RWPE2 (cell line): ENCODE data around the gene RTN4.
A peak's percentile ranks its signal among the peaks of the same experiment; 100 is the strongest.

Experiments used
- ATAC-seq: fragments of 200-7000 bp; cut with Tn5 transposase; 3 replicates; pipeline ENCODE4 v1.9.1; 2021; ENCODE audit warnings: low read depth
- DNase-seq: peaks from one replicate; pipeline ENCODE4 v3.0.0-alpha.2; 2020; ENCODE audit warnings: low spot score
- H3K27ac ChIP-seq: fragments of 450-650 bp; 2 replicates; pipeline ENCODE4 v1.5.1; 2017; ENCODE audit warnings: mild to moderate bottlenecking; ENCODE audit not compliant: poor library complexity, severe bottlenecking
- H3K27me3 ChIP-seq: fragments of 250-450 bp; sonication (Bioruptor Pico); 2 replicates; pipeline ENCODE4 v1.5.1; 2021; ENCODE audit warnings: mild to moderate bottlenecking, moderate library complexity; ENCODE audit not compliant: insufficient read depth, poor library complexity, severe bottlenecking
- H3K36me3 ChIP-seq: fragments of 250-450 bp; sonication (Bioruptor Pico); 2 replicates; pipeline ENCODE4 v1.5.1; 2020; ENCODE audit warnings: low read depth, mild to moderate bottlenecking, moderate library complexity
- H3K4me1 ChIP-seq: fragments of 250-450 bp; sonication (Bioruptor Pico); 2 replicates; pipeline ENCODE4 v1.5.1; 2021; ENCODE audit warnings: mild to moderate bottlenecking, moderate library complexity; ENCODE audit not compliant: insufficient read depth, poor library complexity, severe bottlenecking
- H3K4me3 ChIP-seq: fragments of 250-450 bp; sonication (Bioruptor Pico); 2 replicates; pipeline ENCODE4 v1.5.1; 2021; ENCODE audit warnings: mild to moderate bottlenecking, moderate library complexity; ENCODE audit not compliant: severe bottlenecking
- H3K9me3 ChIP-seq: fragments of 250-450 bp; sonication (Bioruptor Pico); 2 replicates; pipeline ENCODE4 v1.5.1; 2021; ENCODE audit warnings: mild to moderate bottlenecking, moderate library complexity; ENCODE audit not compliant: severe bottlenecking
- TF ChIP-seq, protein P1 (sequence below): fragments of 450-650 bp; IDR thresholded peaks from one replicate; pipeline ENCODE4 v1.5.1; 2017; ENCODE audit warnings: mild to moderate bottlenecking, moderate library complexity; ENCODE audit not compliant: poor library complexity, severe bottlenecking

The RTN4 gene

GRCh38 chr2:55050100-55050994 lies at the start of gene RTN4:
Gene RTN4 (minus strand): TSS chr2:55050451. CDS start chr2:55050300, 151 bp downstream.
- Histone ChIP-seq H3K36me3 (peaks cover 32% of the 10 kb centered on the region), H3K9me3 (no peaks in the 10 kb centered on the region), H3K4me3 (peak within 1 kb of the TSS; percentile 67), H3K27ac (peak within 1 kb of the TSS; percentile 99), H3K27me3 (no peaks in the 10 kb centered on the region), H3K4me1 (peaks cover 34% of the 10 kb centered on the region)
- DNase-seq (peak; percentile 99), ATAC-seq (peak; percentile 72)
- TF ChIP-seq, protein P1, sequence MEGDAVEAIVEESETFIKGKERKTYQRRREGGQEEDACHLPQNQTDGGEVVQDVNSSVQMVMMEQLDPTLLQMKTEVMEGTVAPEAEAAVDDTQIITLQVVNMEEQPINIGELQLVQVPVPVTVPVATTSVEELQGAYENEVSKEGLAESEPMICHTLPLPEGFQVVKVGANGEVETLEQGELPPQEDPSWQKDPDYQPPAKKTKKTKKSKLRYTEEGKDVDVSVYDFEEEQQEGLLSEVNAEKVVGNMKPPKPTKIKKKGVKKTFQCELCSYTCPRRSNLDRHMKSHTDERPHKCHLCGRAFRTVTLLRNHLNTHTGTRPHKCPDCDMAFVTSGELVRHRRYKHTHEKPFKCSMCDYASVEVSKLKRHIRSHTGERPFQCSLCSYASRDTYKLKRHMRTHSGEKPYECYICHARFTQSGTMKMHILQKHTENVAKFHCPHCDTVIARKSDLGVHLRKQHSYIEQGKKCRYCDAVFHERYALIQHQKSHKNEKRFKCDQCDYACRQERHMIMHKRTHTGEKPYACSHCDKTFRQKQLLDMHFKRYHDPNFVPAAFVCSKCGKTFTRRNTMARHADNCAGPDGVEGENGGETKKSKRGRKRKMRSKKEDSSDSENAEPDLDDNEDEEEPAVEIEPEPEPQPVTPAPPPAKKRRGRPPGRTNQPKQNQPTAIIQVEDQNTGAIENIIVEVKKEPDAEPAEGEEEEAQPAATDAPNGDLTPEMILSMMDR = no peak

GRCh38 chr2:55099493-55099877 lies 49.2 kb upstream of the RTN4 start:
- DNase-seq = no peak

GRCh38 chr2:55097461-55098410 lies 47.5 kb upstream of the RTN4 start:
- DNase-seq (no peak), ATAC-seq (no peak)
- Histone ChIP-seq H3K4me3 (no peak overlapping the region), H3K4me1 (peaks cover 64% of the 10 kb centered on the region), H3K36me3 (no peaks in the 10 kb centered on the region), H3K27ac (peak overlapping the region; percentile 32), H3K27me3 (no peaks in the 10 kb centered on the region), H3K9me3 (no peaks in the 10 kb centered on the region)
- TF ChIP-seq, protein P1 = no peak

More at GRCh38 chr2:55099493-55099877, 49.2 kb upstream of the RTN4 start:
- peaks cover 49% of the 10 kb centered on the region for H3K4me1 ChIP-seq
- no peaks in the 10 kb centered on the region for H3K27me3 ChIP-seq
- H3K9me3 ChIP-seq = no peaks in the 10 kb centered on the region
- no peak overlapping the region for H3K4me3 ChIP-seq
- H3K36me3 ChIP-seq = no peaks in the 10 kb centered on the region
- H3K27ac ChIP-seq = peak overlapping the region; percentile 84
- ATAC-seq = no peak
- TF ChIP-seq, protein P1 = no peak

DNA sequence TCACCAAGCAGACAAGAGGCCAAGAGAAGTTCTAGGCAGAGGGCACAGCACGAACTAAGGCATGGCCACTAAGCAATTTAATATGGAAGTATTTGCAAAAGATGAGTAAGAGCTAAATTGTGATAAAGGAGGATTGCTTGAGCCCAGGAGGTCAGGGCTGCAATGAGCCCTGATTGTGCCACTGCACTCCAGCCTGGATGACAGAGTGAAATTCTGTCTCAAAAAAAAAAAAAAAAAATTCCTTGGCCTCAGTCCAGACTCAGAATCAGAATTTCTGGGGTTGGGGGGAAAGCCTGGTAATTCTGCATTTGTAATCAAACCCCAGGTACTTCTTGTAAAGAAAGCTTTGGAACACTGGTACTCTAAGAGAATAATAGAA lies 46.8 kb upstream of the RTN4 start:
- no peaks in the 10 kb centered on the region for H3K36me3 ChIP-seq
- no peak for DNase-seq
- no peak for ATAC-seq
- H3K27ac ChIP-seq = peak overlapping the region; percentile 32
- H3K4me3 ChIP-seq = no peak overlapping the region
- peaks cover 64% of the 10 kb centered on the region for H3K4me1 ChIP-seq
- H3K27me3 ChIP-seq = no peaks in the 10 kb centered on the region
- H3K9me3 ChIP-seq = no peaks in the 10 kb centered on the region
- TF ChIP-seq, protein P1 = no peak
